Karpas-422 (cell line): ENCODE data around the gene SNX11. TPM values are rescaled to one million over a fixed set of nuclear protein-coding genes. Genes with fewer than 3 reads are reported as not detected.
"Not testable (repeated sequence)": the region's sequence is repeated elsewhere in the genome, so short reads cannot be mapped to it uniquely, and the experiment has no call there.

Experiments
- DNase-seq: peaks from one replicate; pipeline ENCODE4 v3.0.0-alpha.2; 2015
- H2AFZ ChIP-seq: fragments of 200-600 bp; sonication (generic); 2 replicates; pipeline ENCODE4 v1.6.1; 2014; ENCODE audit warnings: antibody characterized with exemption, low read length, mixed read lengths
- H3K27ac ChIP-seq: fragments of 200-600 bp; sonication (generic); 2 replicates; pipeline ENCODE4 v1.5.1; 2014; ENCODE audit warnings: mild to moderate bottlenecking, low read length, moderate library complexity
- H3K27me3 ChIP-seq: fragments of 200-600 bp; sonication (generic); 2 replicates; pipeline ENCODE4 v1.6.1; 2014; ENCODE audit warnings: low read length, mixed read lengths
- H3K36me3 ChIP-seq: fragments of 200-600 bp; sonication (generic); 2 replicates; pipeline ENCODE4 v1.6.1; 2014; ENCODE audit warnings: low read length, mixed read lengths; ENCODE audit not compliant: insufficient read depth
- H3K4me1 ChIP-seq: fragments of 200-600 bp; sonication (generic); 2 replicates; pipeline ENCODE4 v1.6.1; 2014; ENCODE audit warnings: mild to moderate bottlenecking, low read length, mixed read lengths
- H3K4me2 ChIP-seq: fragments of 200-600 bp; sonication (generic); 2 replicates; pipeline ENCODE4 v1.6.1; 2014; ENCODE audit warnings: low read length, low read depth, mild to moderate bottlenecking; ENCODE audit not compliant: poor library complexity, severe bottlenecking
- H3K4me3 ChIP-seq: fragments of 200-600 bp; sonication (generic); 2 replicates; pipeline ENCODE4 v1.5.1; 2014; ENCODE audit warnings: mild to moderate bottlenecking, antibody characterized with exemption, low read length, mixed read lengths
- H3K79me2 ChIP-seq: fragments of 200-600 bp; sonication (generic); 2 replicates; pipeline ENCODE4 v1.6.1; 2014; ENCODE audit warnings: mild to moderate bottlenecking, low read length, mixed read lengths
- H3K9ac ChIP-seq: fragments of 200-600 bp; sonication (generic); 2 replicates; pipeline ENCODE4 v1.6.0; 2014; ENCODE audit warnings: low read length
- H3K9me2 ChIP-seq: fragments of 200-600 bp; sonication (generic), shearing (Covaris generic); replicated peaks from 2 replicates; pipeline ENCODE4 v1.6.0; 2014; ENCODE audit warnings: mild to moderate bottlenecking, low read length, moderate library complexity; ENCODE audit not compliant: insufficient read depth
- H3K9me3 ChIP-seq: fragments of 300-700, 200-600 bp; sonication (generic); 2 replicates; pipeline ENCODE4 v1.6.1; 2014; ENCODE audit warnings: low read length, mixed read lengths
- H4K20me1 ChIP-seq: fragments of 200-600 bp; sonication (generic); 2 replicates; pipeline ENCODE4 v1.6.1; 2014; ENCODE audit warnings: mild to moderate bottlenecking, antibody characterized with exemption, low read length, low read depth; ENCODE audit not compliant: insufficient read depth
- total RNA-seq: library from RNA; depleted of rRNA; stranded (reverse); fragments of >200 nt; shearing (Covaris generic); gene quantifications from 2 replicates; pipeline ENCODE4 v1.2.3, GENCODE V29; 2014; ENCODE audit warnings: low replicate concordance

Gene SNX11
- total RNA-seq, 1 experiment from 2014 or later = 16.4 TPM

GRCh38 chr17:48077152-48077551 lies 30.4 kb upstream of the SNX11 start:
- H3K9ac ChIP-seq, H3K9me2 ChIP-seq, DNase-seq, H2AFZ ChIP-seq, H3K4me2 ChIP-seq, H4K20me1 ChIP-seq, H3K4me3 ChIP-seq, H3K27ac ChIP-seq, H3K9me3 ChIP-seq, H3K27me3 ChIP-seq, H3K4me1 ChIP-seq, H3K36me3 ChIP-seq: not testable (repeated sequence)
- H3K79me2 ChIP-seq = peaks cover 34% of the 10 kb centered on the region

GRCh38 chr17:48081858-48082257 lies 25.7 kb upstream of the SNX11 start:
- DNase-seq = no peak
- no peaks in the 10 kb centered on the region for H3K36me3 ChIP-seq
- H3K9ac ChIP-seq = no peak overlapping the region
- H3K27me3 ChIP-seq = no peaks in the 10 kb centered on the region
- no peaks in the 10 kb centered on the region for H4K20me1 ChIP-seq
- no peak overlapping the region for H3K4me2 ChIP-seq
- no peak overlapping the region for H3K27ac ChIP-seq
- no peaks in the 10 kb centered on the region for H3K4me1 ChIP-seq
- H3K9me3 ChIP-seq = no peaks in the 10 kb centered on the region
- H2AFZ ChIP-seq = no peak overlapping the region
- H3K79me2 ChIP-seq = peaks cover 65% of the 10 kb centered on the region
- no peaks in the 10 kb centered on the region for H3K9me2 ChIP-seq
- no peak overlapping the region for H3K4me3 ChIP-seq

- Histone ChIP-seq H3K4me2 (no peak overlapping the region), H2AFZ (no peak overlapping the region), H3K4me1 (no peaks in the 10 kb centered on the region), H3K27ac (no peak overlapping the region), H3K9me2 (no peaks in the 10 kb centered on the region), H3K9ac (no peak overlapping the region), H3K36me3 (no peaks in the 10 kb centered on the region), H3K9me3 (no peaks in the 10 kb centered on the region), H3K79me2 (peaks cover 67% of the 10 kb centered on the region), H4K20me1 (no peaks in the 10 kb centered on the region), H3K27me3 (no peaks in the 10 kb centered on the region), H3K4me3 (no peak overlapping the region)
- DNase-seq = no peak
These were observed 22.6 kb upstream of the SNX11 start for GRCh38 chr17:48084932-48085331.

GRCh38 chr17:48093341-48094045 lies 14.1 kb upstream of the SNX11 start:
- H3K79me2 ChIP-seq = peaks cover 85% of the 10 kb centered on the region
- H3K9me3 ChIP-seq = no peaks in the 10 kb centered on the region

GRCh38 chr17:48095611-48096010 lies 12.0 kb upstream of the SNX11 start:
- no peak for DNase-seq
- Histone ChIP-seq H3K27ac (no peak overlapping the region), H3K4me1 (peaks cover 17% of the 10 kb centered on the region), H2AFZ (no peak overlapping the region), H3K4me2 (no peak overlapping the region), H4K20me1 (0 out of 2 replicates have a peak, but pooled peaks cover 3% of the 10 kb centered on the region), H3K4me3 (no peak overlapping the region), H3K9me2 (no peaks in the 10 kb centered on the region), H3K9me3 (no peaks in the 10 kb centered on the region), H3K36me3 (no peaks in the 10 kb centered on the region), H3K9ac (no peak overlapping the region), H3K79me2 (peaks cover 87% of the 10 kb centered on the region), H3K27me3 (no peaks in the 10 kb centered on the region)

More at GRCh38 chr17:48093341-48094045, 14.1 kb upstream of the SNX11 start:
- Histone ChIP-seq H3K4me3 (no peak overlapping the region), H3K4me1 (peaks cover 10% of the 10 kb centered on the region), H3K36me3 (no peaks in the 10 kb centered on the region), H3K27me3 (no peaks in the 10 kb centered on the region), H3K4me2 (no peak overlapping the region), H3K9ac (no peak overlapping the region), H4K20me1 (no peaks in the 10 kb centered on the region), H3K27ac (no peak overlapping the region), H3K9me2 (no peaks in the 10 kb centered on the region), H2AFZ (no peak overlapping the region)
- DNase-seq = no peak

- H3K79me2 ChIP-seq = peaks cover 60% of the 10 kb centered on the region
- H3K4me2 ChIP-seq = peak overlapping the region; percentile 99
- H3K9me2 ChIP-seq = no peaks in the 10 kb centered on the region
- no peaks in the 10 kb centered on the region for H3K36me3 ChIP-seq
- peaks cover 24% of the 10 kb centered on the region for H3K4me1 ChIP-seq
- H4K20me1 ChIP-seq = 0 out of 2 replicates have a peak, but pooled peaks cover 3% of the 10 kb centered on the region
- DNase-seq = no peak
- H3K27me3 ChIP-seq = no peaks in the 10 kb centered on the region
- H3K27ac ChIP-seq = no peak overlapping the region; the same call in 1 of the 2 replicates
- peaks cover 5% of the 10 kb centered on the region; the same call in 1 of the 2 replicates for H3K9me3 ChIP-seq
- no peak overlapping the region for H2AFZ ChIP-seq
- H3K4me3 ChIP-seq = peak overlapping the region; percentile 97
- H3K9ac ChIP-seq = peak overlapping the region; percentile 92
These were observed 7.4 kb upstream of the SNX11 start for GRCh38 chr17:48100160-48100559.

- Histone ChIP-seq H3K27me3 (no peaks in the 10 kb centered on the region), H3K9me3 (peaks cover 5% of the 10 kb centered on the region; the same call in 1 of the 2 replicates), H3K27ac (peak overlapping the region; percentile 65), H3K4me1 (peaks cover 24% of the 10 kb centered on the region), H3K4me2 (peak overlapping the region; percentile 99), H3K9ac (peak overlapping the region; percentile 92), H3K36me3 (no peaks in the 10 kb centered on the region), H4K20me1 (0 out of 2 replicates have a peak, but pooled peaks cover 3% of the 10 kb centered on the region), H3K4me3 (peak overlapping the region; percentile 97), H3K79me2 (peaks cover 56% of the 10 kb centered on the region), H3K9me2 (no peaks in the 10 kb centered on the region), H2AFZ (peak overlapping the region; percentile 35; the same call in 1 of the 2 replicates)
- DNase-seq = no peak
These were observed 7.0 kb upstream of the SNX11 start for GRCh38 chr17:48100591-48101011.

GRCh38 chr17:48101012-48101720 lies 6.4 kb upstream of the SNX11 start, which contains the start of gene CBX1:
Gene CBX1 (minus strand): TSS chr17:48101478. CDS start chr17:48077004, 24,474 bp downstream.
- peak within 1 kb of the TSS; percentile 99 for H3K4me2 ChIP-seq
- no peaks in the 10 kb centered on the region for H3K36me3 ChIP-seq
- H3K27ac ChIP-seq = peak within 1 kb of the TSS; percentile 65
- H4K20me1 ChIP-seq = 0 out of 2 replicates have a peak, but pooled peaks cover 3% of the 10 kb centered on the region
- H3K9me3 ChIP-seq = peaks cover 5% of the 10 kb centered on the region; the same call in 1 of the 2 replicates
- no peaks in the 10 kb centered on the region for H3K9me2 ChIP-seq
- peak; percentile 98 for DNase-seq
- peaks cover 50% of the 10 kb centered on the region for H3K79me2 ChIP-seq
- H3K27me3 ChIP-seq = no peaks in the 10 kb centered on the region
- peak within 1 kb of the TSS; percentile 98; the same call in 1 of the 2 replicates for H2AFZ ChIP-seq
- H3K4me3 ChIP-seq = peak within 1 kb of the TSS; percentile 97
- H3K9ac ChIP-seq = peak within 1 kb of the TSS; percentile 92
- H3K4me1 ChIP-seq = peaks cover 24% of the 10 kb centered on the region
